ENCODE measurements around the gene YKT6.
A peak's percentile ranks its signal among the peaks of the same experiment; 100 is the strongest.
"Not testable (repeated sequence)": the region's sequence is repeated elsewhere in the genome, so short reads cannot be mapped to it uniquely, and the experiment has no call there.

The YKT6 gene

GRCh38 chr7:44162785-44163395 lies 37.9 kb upstream of the YKT6 start:
- peaks cover 15% of the 10 kb centered on the region for H3K27me3 ChIP-seq (ENCODE audit: control insufficient read depth, low read length)
- H3K4me1 ChIP-seq (ENCODE audit: control insufficient read depth, low read length) = peaks cover 4% of the 10 kb centered on the region
- no peaks in the 10 kb centered on the region for H3K9me2 ChIP-seq (replicated peaks; ENCODE audit: control insufficient read depth, low read length)
- no peak overlapping the region for H3K27ac ChIP-seq (ENCODE audit: low read depth, low read length)
- no peaks in the 10 kb centered on the region for H4K20me1 ChIP-seq (ENCODE audit: control insufficient read depth, insufficient read depth, low read depth, low read length)
- no peaks in the 10 kb centered on the region for H3K9me3 ChIP-seq (ENCODE audit: control insufficient read depth, insufficient read depth, low read length)
- TF ChIP-seq EZH2phosphoT487 (IDR thresholded peaks at IDR 0.05; ENCODE audit: borderline replicate concordance, low read length) (no peak), CTCF (IDR thresholded peaks at IDR 0.05; ENCODE audit: low read depth, low read length, poor library complexity, severe bottlenecking) (no peak)
- no peaks in the 10 kb centered on the region for H3K36me3 ChIP-seq (ENCODE audit: control insufficient read depth, low read length)
- no peaks in the 10 kb centered on the region for H3K79me2 ChIP-seq (ENCODE audit: control insufficient read depth, low read length)
- no peak overlapping the region for H3K4me3 ChIP-seq (ENCODE audit: low read length)
- H3K4me2 ChIP-seq (ENCODE audit: low read length) = no peak overlapping the region
- H3F3A ChIP-seq (ENCODE audit: control insufficient read depth, insufficient read depth) = no peaks in the 10 kb centered on the region

GRCh38 chr7:44163591-44163990 lies 37.2 kb upstream of the YKT6 start:
- H3K27ac ChIP-seq (ENCODE audit: low read depth, low read length) = no peak overlapping the region

GRCh38 chr7:44167920-44168319 lies 32.9 kb upstream of the YKT6 start:
- no peaks in the 10 kb centered on the region for H3K36me3 ChIP-seq (ENCODE audit: control insufficient read depth, low read length)
- H3K9me3 ChIP-seq (ENCODE audit: control insufficient read depth, insufficient read depth, low read length) = no peaks in the 10 kb centered on the region
- peaks cover 7% of the 10 kb centered on the region for H3K4me1 ChIP-seq (ENCODE audit: control insufficient read depth, low read length)
- no peaks in the 10 kb centered on the region for H4K20me1 ChIP-seq (ENCODE audit: control insufficient read depth, insufficient read depth, low read depth, low read length)
- H3K4me3 ChIP-seq (ENCODE audit: low read length) = no peak overlapping the region
- no peak overlapping the region for H3K27ac ChIP-seq (ENCODE audit: low read depth, low read length)
- H3K27me3 ChIP-seq (ENCODE audit: control insufficient read depth, low read length) = peaks cover 28% of the 10 kb centered on the region
- H3K4me2 ChIP-seq (ENCODE audit: low read length) = peak overlapping the region; percentile 6; the same call in 1 of the 2 replicates
- H3K9me2 ChIP-seq (replicated peaks; ENCODE audit: control insufficient read depth, low read length) = no peaks in the 10 kb centered on the region
- TF ChIP-seq CTCF (IDR thresholded peaks at IDR 0.05; ENCODE audit: low read depth, low read length, poor library complexity, severe bottlenecking) = no peak
- TF ChIP-seq EZH2phosphoT487 (IDR thresholded peaks at IDR 0.05; ENCODE audit: borderline replicate concordance, low read length) = no peak
- H3F3A ChIP-seq (ENCODE audit: control insufficient read depth, insufficient read depth) = no peaks in the 10 kb centered on the region
- H3K79me2 ChIP-seq (ENCODE audit: control insufficient read depth, low read length) = no peaks in the 10 kb centered on the region

More at GRCh38 chr7:44163591-44163990, 37.2 kb upstream of the YKT6 start:
- H3K4me1 ChIP-seq (ENCODE audit: control insufficient read depth, low read length) = peaks cover 7% of the 10 kb centered on the region
- no peaks in the 10 kb centered on the region for H4K20me1 ChIP-seq (ENCODE audit: control insufficient read depth, insufficient read depth, low read depth, low read length)
- H3K4me2 ChIP-seq (ENCODE audit: low read length) = no peak overlapping the region
- no peaks in the 10 kb centered on the region for H3K9me3 ChIP-seq (ENCODE audit: control insufficient read depth, insufficient read depth, low read length)
- H3K4me3 ChIP-seq (ENCODE audit: low read length) = no peak overlapping the region
- no peaks in the 10 kb centered on the region for H3K9me2 ChIP-seq (replicated peaks; ENCODE audit: control insufficient read depth, low read length)
- H3F3A ChIP-seq (ENCODE audit: control insufficient read depth, insufficient read depth) = no peaks in the 10 kb centered on the region
- TF ChIP-seq CTCF (IDR thresholded peaks at IDR 0.05; ENCODE audit: low read depth, low read length, poor library complexity, severe bottlenecking) = no peak
- TF ChIP-seq EZH2phosphoT487 (IDR thresholded peaks at IDR 0.05; ENCODE audit: borderline replicate concordance, low read length) = no peak
- no peaks in the 10 kb centered on the region for H3K36me3 ChIP-seq (ENCODE audit: control insufficient read depth, low read length)
- peaks cover 14% of the 10 kb centered on the region for H3K27me3 ChIP-seq (ENCODE audit: control insufficient read depth, low read length)
- no peaks in the 10 kb centered on the region for H3K79me2 ChIP-seq (ENCODE audit: control insufficient read depth, low read length)

- not testable (repeated sequence) for H3K27ac ChIP-seq (ENCODE audit: low read depth, low read length); H3F3A ChIP-seq (ENCODE audit: control insufficient read depth, insufficient read depth); H3K79me2 ChIP-seq (ENCODE audit: control insufficient read depth, low read length); H3K4me3 ChIP-seq (ENCODE audit: low read length); H4K20me1 ChIP-seq (ENCODE audit: control insufficient read depth, insufficient read depth, low read depth, low read length); H3K4me1 ChIP-seq (ENCODE audit: control insufficient read depth, low read length); H3K9me3 ChIP-seq (ENCODE audit: control insufficient read depth, insufficient read depth, low read length); H3K36me3 ChIP-seq (ENCODE audit: control insufficient read depth, low read length); H3K9me2 ChIP-seq (replicated peaks; ENCODE audit: control insufficient read depth, low read length); H3K4me2 ChIP-seq (ENCODE audit: low read length)
- H3K27me3 ChIP-seq (ENCODE audit: control insufficient read depth, low read length) = peaks cover 39% of the 10 kb centered on the region
These were observed 28.9 kb upstream of the YKT6 start for GRCh38 chr7:44171901-44172300.

All from DOHH2 (cell line).